Measurements from ENCODE around the gene DSCAM.

Gene DSCAM

GRCh38 chr21:40016234-40016633 lies 830.7 kb downstream of the DSCAM start:
- DNase-seq, result no peak

GRCh38 chr21:40015818-40016217 lies 831.1 kb downstream of the DSCAM start:
- DNase-seq, result no peak

- DNase-seq, result no peak
Measured at GRCh38 chr21:40014394-40014793, 832.6 kb downstream of the DSCAM start.

GRCh38 chr21:40013001-40013735 lies 833.8 kb downstream of the DSCAM start:
- no peak for DNase-seq

GRCh38 chr21:40011371-40011770 lies 835.6 kb downstream of the DSCAM start:
- DNase-seq, result no peak

GRCh38 chr21:40002978-40003377 lies 844.0 kb downstream of the DSCAM start:
- no peak for DNase-seq

- no peak for DNase-seq
Measured at GRCh38 chr21:39984286-39984991, 862.5 kb downstream of the DSCAM start.

- DNase-seq, result no peak
Measured at GRCh38 chr21:39980241-39980820, 866.6 kb downstream of the DSCAM start.

- no peak for DNase-seq
Measured at GRCh38 chr21:39979321-39979720, 867.6 kb downstream of the DSCAM start.

GRCh38 chr21:39976800-39977199 lies 870.2 kb downstream of the DSCAM start:
- no peak for DNase-seq

GRCh38 chr21:39972976-39973770 lies 873.8 kb downstream of the DSCAM start:
- DNase-seq, result no peak

- no peak for DNase-seq
Measured at GRCh38 chr21:39972471-39972870, 874.5 kb downstream of the DSCAM start.

- DNase-seq, result no peak
Measured at GRCh38 chr21:39971956-39972355, 875.0 kb downstream of the DSCAM start.

GRCh38 chr21:39969691-39970364 lies 877.1 kb downstream of the DSCAM start:
- no peak for DNase-seq

GRCh38 chr21:39968010-39968409 lies 878.9 kb downstream of the DSCAM start:
- no peak for DNase-seq

GRCh38 chr21:39966786-39967185 lies 880.2 kb downstream of the DSCAM start:
- DNase-seq, result no peak

GRCh38 chr21:39965026-39965425 lies 881.9 kb downstream of the DSCAM start:
- no peak for DNase-seq

- no peak for DNase-seq
Measured at GRCh38 chr21:39961251-39961650, 885.7 kb downstream of the DSCAM start.
